Measurements from ENCODE around the gene GLI3.

The GLI3 gene

DNA sequence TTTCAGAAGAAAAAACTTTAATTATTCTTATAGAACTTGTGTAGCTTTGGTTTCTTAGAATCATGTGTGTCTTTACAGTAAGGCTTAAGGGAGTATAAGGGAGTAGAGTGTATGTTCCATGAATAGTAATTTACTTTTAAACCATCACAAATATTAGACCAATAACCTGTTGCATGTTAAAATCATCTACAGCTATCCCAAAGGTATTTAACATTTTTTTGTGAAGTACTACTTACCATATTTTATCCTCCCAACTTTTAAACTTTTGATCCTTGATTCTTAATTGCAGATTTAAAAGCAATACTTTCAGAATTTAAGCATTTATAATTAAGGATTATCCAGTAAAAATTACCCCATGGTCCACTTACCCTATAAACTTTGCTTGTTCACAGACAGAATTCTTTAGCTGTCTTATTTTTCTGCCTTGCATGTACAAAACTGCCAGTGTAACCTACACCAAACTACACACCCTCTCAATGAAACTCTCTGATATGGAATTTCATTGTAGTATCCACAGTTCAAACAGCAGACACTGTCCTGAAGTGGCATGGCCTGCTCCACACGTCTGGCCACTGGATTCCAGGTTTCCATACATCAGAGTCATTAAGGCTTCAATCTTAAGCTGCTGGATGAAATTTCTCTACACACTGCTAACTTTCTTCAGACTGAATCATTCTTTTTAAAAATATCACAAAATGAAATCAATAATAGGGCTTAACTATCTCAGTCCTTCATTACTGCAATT is 5.8 kb downstream of the GLI3 start:
- TF ChIP-seq, protein P1, sequence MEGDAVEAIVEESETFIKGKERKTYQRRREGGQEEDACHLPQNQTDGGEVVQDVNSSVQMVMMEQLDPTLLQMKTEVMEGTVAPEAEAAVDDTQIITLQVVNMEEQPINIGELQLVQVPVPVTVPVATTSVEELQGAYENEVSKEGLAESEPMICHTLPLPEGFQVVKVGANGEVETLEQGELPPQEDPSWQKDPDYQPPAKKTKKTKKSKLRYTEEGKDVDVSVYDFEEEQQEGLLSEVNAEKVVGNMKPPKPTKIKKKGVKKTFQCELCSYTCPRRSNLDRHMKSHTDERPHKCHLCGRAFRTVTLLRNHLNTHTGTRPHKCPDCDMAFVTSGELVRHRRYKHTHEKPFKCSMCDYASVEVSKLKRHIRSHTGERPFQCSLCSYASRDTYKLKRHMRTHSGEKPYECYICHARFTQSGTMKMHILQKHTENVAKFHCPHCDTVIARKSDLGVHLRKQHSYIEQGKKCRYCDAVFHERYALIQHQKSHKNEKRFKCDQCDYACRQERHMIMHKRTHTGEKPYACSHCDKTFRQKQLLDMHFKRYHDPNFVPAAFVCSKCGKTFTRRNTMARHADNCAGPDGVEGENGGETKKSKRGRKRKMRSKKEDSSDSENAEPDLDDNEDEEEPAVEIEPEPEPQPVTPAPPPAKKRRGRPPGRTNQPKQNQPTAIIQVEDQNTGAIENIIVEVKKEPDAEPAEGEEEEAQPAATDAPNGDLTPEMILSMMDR (IDR thresholded peaks at IDR 0.05; ENCODE audit: low read depth, low read length): no peak
- H3K4me3 ChIP-seq (ENCODE audit: low read depth, low read length): no peak overlapping the region

DNA sequence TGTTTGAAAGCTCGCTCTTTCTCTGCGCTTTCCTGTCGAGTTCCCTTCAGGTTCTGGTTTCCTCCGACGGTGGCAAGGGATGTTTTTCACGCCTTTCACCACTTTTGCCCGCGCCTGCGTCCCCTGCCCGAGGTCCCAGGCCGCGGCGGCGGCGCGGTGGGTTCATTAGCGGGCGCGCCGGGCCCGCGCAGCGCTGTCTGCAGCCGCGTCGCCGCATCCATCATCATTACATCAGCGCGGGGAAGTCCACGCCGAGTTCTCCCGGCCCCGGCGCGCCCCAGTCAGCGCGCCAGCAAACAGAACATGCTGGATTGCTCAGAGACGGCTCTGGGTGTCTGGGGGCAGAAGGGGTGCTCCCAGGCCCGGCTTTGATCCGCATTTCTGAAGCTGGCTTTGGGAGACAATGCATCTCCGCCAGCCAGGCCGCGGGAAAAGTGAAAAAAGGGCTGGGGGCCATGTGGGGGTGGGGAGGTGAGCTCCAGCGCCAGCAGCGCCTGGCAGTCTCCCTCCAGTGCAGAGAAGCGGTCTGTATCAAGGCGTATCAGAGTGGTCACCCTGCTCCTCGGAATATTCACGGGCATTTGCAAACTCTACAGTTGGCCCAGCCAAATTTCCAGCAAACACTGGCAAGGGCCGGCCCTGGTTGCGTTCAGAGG is 8.9 kb downstream of the GLI3 start:
- H3K4me3 ChIP-seq (ENCODE audit: low read depth, low read length): peak overlapping the region; percentile 23; the same call in 1 of the 2 replicates
- TF ChIP-seq, protein P1 (IDR thresholded peaks at IDR 0.05; ENCODE audit: low read depth, low read length): no peak

DNA sequence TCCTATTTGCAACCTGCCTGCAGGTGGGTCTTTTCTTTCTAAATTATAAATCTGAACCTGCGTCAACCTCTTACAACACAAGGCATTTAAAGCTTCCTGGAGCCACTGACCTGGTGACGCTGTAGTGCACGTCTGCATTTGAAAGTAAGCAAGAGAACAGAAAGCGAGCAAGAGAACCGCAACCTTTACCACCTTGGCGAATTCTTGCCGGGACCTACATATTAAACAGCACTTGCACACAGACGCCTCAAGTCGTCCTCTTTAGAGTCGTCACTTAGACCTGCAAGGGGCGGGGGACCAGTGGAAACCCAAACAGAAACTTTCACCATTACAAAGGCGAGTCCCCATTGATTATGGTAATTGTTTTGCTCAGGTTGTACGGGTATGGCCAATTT is 9.5 kb downstream of the GLI3 start:
- TF ChIP-seq, protein P1 (IDR thresholded peaks at IDR 0.05; ENCODE audit: low read depth, low read length): no peak
- H3K4me3 ChIP-seq (ENCODE audit: low read depth, low read length): peak overlapping the region; percentile 23; the same call in 1 of the 2 replicates

DNA sequence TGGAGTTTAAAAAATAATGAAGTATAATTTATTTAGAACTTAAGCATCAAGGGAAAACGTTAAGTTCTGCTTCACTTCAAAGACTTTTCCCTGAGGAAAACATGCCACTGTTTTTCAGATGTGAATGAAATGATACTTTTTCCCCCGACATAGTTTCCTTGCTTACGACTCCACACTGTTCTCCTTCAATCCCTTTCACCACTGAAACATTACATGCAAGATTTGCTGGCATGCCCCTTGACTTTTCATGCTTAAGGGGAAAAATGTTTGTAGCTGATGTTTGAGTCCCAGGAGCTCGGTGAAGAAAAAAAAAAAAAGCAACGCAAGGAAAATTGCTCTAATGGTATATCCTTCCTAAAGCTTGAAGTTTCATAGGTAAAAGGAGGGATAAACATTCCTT is 10.0 kb downstream of the GLI3 start:
- TF ChIP-seq, protein P1 (IDR thresholded peaks at IDR 0.05; ENCODE audit: low read depth, low read length): no peak
- no peak overlapping the region for H3K4me3 ChIP-seq (ENCODE audit: low read depth, low read length)

DNA sequence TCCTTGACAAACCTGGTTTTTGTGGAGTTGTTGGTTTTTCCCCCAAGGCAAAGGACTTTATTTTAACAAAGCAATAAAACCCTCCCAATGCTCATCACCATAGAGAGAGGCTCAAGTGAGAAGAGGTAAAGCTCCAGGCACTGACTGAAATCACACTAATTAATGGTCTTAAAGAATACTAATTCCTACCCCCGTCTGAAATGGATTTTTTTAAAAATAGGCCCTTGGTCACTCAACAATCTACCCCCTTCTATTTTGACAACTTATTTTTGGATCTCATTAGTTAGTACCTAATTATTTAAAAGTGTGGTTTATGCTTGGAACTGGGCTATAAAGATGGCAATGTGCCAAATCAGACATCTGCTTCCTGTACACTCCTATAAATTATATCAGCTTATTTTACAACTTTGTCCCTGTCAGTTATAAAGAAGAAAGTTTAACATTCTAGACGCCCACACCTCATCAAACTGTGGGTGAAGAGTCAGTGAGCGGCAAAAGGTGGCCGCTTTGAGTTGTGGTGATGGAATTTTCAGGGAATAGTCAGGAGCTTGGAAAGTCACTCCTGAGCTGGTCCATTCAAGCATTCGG is 10.6 kb downstream of the GLI3 start:
- H3K4me3 ChIP-seq (ENCODE audit: low read depth, low read length): no peak overlapping the region
- TF ChIP-seq, protein P1 (IDR thresholded peaks at IDR 0.05; ENCODE audit: low read depth, low read length): no peak

DNA sequence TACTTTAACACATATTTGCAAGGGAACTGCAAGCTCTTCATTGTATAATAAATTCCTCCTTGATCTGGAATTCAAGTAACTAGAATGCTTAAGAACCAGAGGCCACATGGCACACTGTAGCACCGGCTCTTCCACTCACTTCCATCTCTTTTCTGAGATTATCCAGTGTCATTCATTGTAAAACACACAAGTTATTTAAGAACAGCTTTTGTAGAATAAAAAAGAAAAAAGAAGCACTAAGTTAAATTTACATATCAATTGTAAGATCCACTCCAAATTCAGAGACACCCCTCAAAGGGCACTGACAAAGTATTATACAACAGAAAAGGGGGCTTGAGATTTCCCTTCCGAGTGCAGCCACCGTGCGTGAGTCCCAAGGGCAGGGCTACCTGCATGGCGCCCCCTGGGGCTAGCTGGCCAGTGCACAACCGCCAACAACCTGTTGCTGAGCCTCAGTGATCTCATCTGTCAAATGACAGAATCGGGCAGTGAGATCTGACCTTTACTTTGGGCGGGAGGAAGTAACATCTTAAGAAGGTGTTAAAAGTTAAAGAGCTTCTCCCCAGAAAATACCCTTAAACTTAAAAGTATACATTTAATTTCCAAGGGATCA is 12.5 kb downstream of the GLI3 start:
- TF ChIP-seq, protein P1 (IDR thresholded peaks at IDR 0.05; ENCODE audit: low read depth, low read length): no peak
- H3K4me3 ChIP-seq (ENCODE audit: low read depth, low read length): no peak overlapping the region

All from WI38 (cell line).